Stimulated activated naive CD4-positive, alpha-beta T cell treated with Interleukin-2 at 50 U/mL for 16 hours (primary cell): ENCODE data around the gene OR8J3.
"Not testable (repeated sequence)": the region's sequence is repeated elsewhere in the genome, so short reads cannot be mapped to it uniquely, and the experiment has no call there.

ENCODE experiments used
- DNase-seq: peaks from one replicate; lab custom pipeline; 2025; lab: John Stamatoyannopoulos, UW

OR8J3 gene, protein sequence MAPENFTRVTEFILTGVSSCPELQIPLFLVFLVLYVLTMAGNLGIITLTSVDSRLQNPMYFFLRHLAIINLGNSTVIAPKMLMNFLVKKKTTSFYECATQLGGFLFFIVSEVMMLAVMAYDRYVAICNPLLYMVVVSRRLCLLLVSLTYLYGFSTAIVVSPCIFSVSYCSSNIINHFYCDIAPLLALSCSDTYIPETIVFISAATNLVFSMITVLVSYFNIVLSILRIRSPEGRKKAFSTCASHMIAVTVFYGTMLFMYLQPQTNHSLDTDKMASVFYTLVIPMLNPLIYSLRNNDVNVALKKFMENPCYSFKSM

GRCh38 chr11:56140151-56140661 is at the start of gene OR8J3:
TSS of gene OR8J3 (minus strand) at chr11:56140201. CDS start at chr11:56137718, 2,483 bp downstream.
- no peak for DNase-seq

GRCh38 chr11:56188602-56189001 is 48.6 kb upstream of the OR8J3 start:
- DNase-seq, result no peak

DNA sequence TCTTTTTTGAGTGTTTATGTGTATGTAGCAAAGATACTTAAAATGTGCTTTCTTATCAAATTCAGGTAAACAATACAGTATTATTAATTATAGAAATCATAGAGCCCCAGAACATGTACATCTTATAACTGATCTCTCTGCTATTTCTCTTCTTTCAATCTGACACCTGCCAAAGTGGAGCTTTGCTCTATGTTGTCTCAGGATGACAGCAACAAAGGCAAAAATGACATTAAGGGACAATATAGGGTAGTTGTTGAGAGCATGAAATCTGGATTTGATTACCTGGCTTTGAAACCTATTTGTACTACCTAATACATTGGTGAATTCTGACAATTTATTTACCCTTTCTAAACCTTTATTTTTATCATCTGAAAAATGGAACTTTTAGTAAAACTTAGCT is 43.5 kb upstream of the OR8J3 start:
- DNase-seq, result no peak

GRCh38 chr11:56176318-56176717 is 36.3 kb upstream of the OR8J3 start, which contains the start of gene OR5J2:
TSS of gene OR5J2 (plus strand) at chr11:56176618. CDS start at chr11:56176618, 0 bp downstream.
- no peak for DNase-seq

GRCh38 chr11:56172256-56172830 is 32.3 kb upstream of the OR8J3 start:
- no peak for DNase-seq

DNA sequence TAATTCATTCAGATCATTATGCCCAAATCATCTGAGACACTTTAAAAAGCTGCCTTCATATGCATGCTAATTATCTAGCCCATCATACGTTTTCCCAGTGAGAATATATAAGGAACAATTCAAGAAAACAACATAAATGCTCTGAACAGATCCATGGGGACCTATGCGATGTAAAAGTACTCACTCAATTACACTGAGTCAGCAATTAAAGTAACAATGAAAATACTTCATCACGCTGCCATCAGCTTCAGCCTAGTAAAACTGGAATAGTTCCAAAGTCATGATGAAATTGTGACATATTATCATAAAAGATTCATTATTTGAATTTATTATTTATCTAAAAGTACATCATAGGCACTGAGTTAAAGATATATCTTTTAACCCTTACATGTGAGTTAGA is 23.8 kb upstream of the OR8J3 start:
- DNase-seq, result no peak

GRCh38 chr11:56160217-56160616 is 20.2 kb upstream of the OR8J3 start, which contains the start of gene OR8K5:
TSS of gene OR8K5 (minus strand) at chr11:56160317. CDS start at chr11:56160317, 0 bp downstream.
- no peak for DNase-seq

DNA sequence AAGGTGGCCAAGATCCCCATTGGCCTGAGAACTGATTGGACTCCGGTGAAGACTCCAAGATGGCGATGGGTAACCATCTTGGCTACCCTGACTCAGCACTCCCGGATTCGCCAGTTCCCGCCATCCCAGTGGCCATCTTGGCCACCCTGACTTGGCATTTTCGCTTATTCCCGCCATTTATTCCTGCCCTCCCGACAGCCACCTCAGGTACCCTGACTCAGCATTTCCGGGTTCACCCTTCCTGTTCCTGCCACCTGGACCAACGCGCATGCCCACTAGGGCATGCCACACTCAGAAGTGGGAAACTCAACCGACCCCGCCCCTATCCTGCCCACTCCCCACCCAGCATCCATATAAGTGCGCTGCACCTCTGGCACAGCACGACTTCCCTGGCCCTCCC is 12.3 kb upstream of the OR8J3 start:
- DNase-seq, result no peak

DNA sequence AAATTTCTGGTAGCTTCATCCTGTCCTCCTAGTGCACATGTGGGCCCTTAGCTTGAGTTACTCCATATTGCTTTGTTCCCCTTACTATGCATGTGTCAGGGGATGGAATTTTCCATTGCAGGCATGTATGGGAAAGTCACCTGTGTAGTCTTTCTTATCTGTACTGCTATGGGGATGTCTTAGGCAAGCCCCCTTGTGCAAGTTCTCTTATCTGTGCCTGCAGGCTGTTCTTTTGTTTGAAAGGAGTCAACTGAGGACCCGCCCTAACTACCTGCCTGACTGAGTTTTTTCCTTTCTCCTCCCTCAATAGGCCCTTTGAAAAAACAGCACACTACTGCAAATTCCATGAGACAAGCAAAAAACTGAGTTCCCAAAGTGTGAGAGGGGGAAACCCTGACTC is 11.4 kb upstream of the OR8J3 start:
- DNase-seq, result no peak

DNA sequence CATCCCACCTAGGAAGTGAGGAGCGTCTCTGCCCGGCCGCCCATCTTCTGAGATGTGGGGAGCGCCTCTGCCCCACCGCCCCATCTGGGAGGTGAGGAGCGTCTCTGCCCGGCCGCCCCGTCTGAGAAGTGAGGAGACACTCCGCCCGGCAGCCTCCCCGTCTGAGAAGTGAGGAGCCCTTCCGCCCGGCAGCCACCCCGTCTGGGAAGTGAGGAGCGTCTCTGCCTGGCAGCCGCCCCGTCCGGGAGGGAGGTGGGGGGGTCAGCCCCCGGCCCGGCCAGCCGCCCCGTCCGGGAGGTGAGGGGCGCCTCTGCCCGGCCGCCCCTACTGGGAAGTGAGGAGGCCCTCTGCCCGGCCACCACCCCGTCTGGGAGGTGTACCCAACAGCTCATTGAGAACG is 3.7 kb upstream of the OR8J3 start:
- not testable (repeated sequence) for DNase-seq

DNA sequence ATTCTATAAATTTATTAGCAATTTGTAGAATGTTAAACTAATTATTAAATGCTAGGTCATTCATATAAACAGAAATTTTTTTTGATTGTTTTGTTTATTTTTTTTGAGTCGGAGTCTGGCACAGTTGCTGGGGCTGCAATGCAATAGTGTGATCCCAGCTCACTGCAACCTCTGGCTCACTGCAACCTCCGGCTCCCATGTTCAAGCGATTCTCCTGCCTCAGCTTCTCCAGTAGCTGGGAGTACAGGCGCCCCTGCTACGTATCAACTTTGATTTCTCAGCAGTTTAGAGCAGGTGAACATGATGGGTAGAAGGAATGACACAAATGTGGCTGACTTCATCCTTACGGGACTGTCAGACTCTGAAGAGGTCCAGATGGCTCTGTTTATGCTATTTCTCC is 17.9 kb downstream of the OR8J3 start, which contains the start of gene OR8H3:
Gene OR8H3 (plus strand): TSS at position 301 of the 400 bp plus-strand sequence. CDS start 0 bp downstream, at position 301.
- DNase-seq, result no peak

DNA sequence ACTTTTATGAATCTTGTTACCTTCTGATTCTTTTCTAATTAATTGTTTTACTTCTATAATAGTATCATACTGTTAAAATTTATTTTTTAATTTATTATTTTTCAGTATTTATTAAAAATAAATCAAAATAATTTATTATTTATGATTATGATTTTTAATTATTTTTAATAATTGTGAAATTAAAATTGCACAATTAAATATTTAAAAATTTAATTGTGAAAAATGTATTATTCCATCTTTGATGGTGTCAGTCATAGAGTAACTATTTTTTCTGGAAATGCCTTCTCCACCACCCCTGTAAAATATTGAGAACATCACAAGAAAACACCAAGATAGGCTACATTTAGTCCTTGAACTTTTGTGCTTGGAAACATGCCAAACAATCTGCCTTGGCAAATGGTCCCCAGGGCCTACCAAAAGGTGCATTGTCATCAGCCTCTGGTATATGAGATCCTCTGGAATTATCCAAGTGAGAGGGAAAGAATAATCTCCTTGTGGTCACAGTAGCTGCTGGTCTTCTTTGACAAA is 36.7 kb downstream of the OR8J3 start, which contains the start of gene OR8H2:
Gene OR8H2 (plus strand): TSS at position 478 of the 528 bp plus-strand sequence. CDS start 1,356 bp downstream, outside the sequence.
- no peak for DNase-seq

DNA sequence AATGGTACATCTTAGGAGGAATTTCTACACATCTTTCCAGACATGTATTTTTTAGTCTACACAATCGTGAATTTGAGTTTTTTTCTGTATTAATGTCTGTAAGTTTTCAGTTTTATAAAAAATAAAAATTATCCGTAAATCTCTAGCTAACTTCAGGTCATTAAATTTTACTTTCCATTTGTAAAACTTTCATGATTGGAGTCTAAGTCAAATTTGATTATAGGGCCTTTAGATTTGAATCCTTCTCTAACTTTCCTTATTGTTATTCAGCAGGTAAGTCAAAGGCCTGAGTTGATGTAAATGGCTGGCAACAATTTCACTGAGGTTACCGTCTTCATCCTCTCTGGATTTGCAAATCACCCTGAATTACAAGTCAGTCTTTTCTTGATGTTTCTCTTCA is 47.0 kb downstream of the OR8J3 start, which contains the start of gene OR8I2:
Gene OR8I2 (plus strand): TSS at position 301 of the 400 bp plus-strand sequence. CDS start 0 bp downstream, at position 301.
- no peak for DNase-seq

DNA sequence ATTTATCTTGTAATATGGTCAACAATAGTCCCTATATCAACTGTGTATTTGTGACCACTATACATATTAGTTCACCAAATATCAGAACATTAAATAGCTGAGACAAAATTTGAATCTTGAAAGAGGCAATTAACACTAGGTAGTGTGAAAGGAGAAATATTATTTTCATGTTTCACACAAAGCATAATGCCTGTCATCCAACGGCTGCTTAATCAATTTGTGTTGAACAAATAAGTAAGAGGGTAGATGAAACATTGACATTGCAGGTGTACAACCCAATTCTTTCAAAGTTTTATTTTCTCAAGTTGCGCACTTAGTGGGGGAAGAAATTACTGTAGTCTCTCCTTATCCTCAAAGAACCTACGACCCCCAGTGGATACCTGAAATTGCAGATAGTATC is 50.3 kb downstream of the OR8J3 start:
- no peak for DNase-seq
